ENCODE results near the gene TBC1D22A. TPM values are rescaled to one million over a fixed set of nuclear protein-coding genes. Genes with fewer than 3 reads are reported as not detected.

TBC1D22A gene
- total and polyA plus RNA-seq, 2 donors (not counting 3 experiments of a cell fraction or from before 2014, with no cell fraction given) = 26.1 to 32.4 TPM

GRCh38 chr22:46953968-46954765 is 191.7 kb downstream of the TBC1D22A start:
- Histone ChIP-seq H3K27ac (ENCODE audit: insufficient read depth, low read depth, low read length) (no peak overlapping the region), H3K9me1 (replicated peaks; ENCODE audit: control insufficient read depth, extremely low read depth, insufficient read depth, low read length) (no peaks in the 10 kb centered on the region), H3K9me3 (replicated peaks; ENCODE audit: control insufficient read depth, insufficient read depth, low read length) (no peaks in the 10 kb centered on the region), H3K36me3 (ENCODE audit: control insufficient read depth in 2 of 2, extremely low read depth in 1 of 2, insufficient read depth in 2 of 2, low read length in 2 of 2) (no peaks in the 10 kb centered on the region), H3K27me3 (ENCODE audit: control insufficient read depth in 2 of 2, insufficient read depth in 2 of 2, low read length in 2 of 2) (no peaks in the 10 kb centered on the region), H3K4me3 (replicated peaks in 1 of 3; ENCODE audit: insufficient read depth in 1 of 3, low read depth in 1 of 3, low read length in 3 of 3) (no peak overlapping the region), H3K4me2 (ENCODE audit: insufficient read depth, low read length) (no peak overlapping the region), H2AFZ (ENCODE audit: low read depth, low read length) (no peak overlapping the region), H3K9ac (replicated peaks; ENCODE audit: extremely low read depth, insufficient read depth, low read length) (no peak overlapping the region), H3K79me2 (ENCODE audit: control insufficient read depth, insufficient read depth, low read length) (no peaks in the 10 kb centered on the region), H4K20me1 (replicated peaks; ENCODE audit: control insufficient read depth, extremely low read depth, insufficient read depth, low read length) (no peaks in the 10 kb centered on the region), H3K4me1 (ENCODE audit: control insufficient read depth, extremely low read depth, insufficient read depth, low read length) (no peaks in the 10 kb centered on the region)
- no peak for DNase-seq (ENCODE audit: low read depth, low spot score)
- FAIRE-seq = peak; percentile 31
- dilution Hi-C loops (cut with MboI; ENCODE audit: extremely low pct_ligation_motif_present, low sequenced_read_pairs) (no loop called here), intact Hi-C loops (cut with micrococcal nuclease) (no loop called here)
- ChIA-PET POLR2A (no interaction called here), CTCF (interaction anchor here (1.4 to 2.7 kb wide), 2 partner anchors 11 to 58 kb away, joined by 3 to 8 read pairs; no protein-coding TSS in a partner anchor)
- no peak for TF ChIP-seq JUN (IDR thresholded peaks at IDR 0.05; ENCODE audit: borderline replicate concordance, insufficient read depth, insufficient read length, low read depth)
- TF ChIP-seq CTCF (IDR thresholded peaks at IDR 0.05; ENCODE audit: extremely low read depth in 1 of 2, insufficient read depth in 1 of 2, low read depth in 1 of 2, low read length in 2 of 2) = no peak
- TF ChIP-seq POLR2A (IDR thresholded peaks at IDR 0.05; ENCODE audit: low read depth, low read length) = no peak
- BruUV-seq (replicated peaks) = no TSS peak

- H3K27me3 ChIP-seq (ENCODE audit: control insufficient read depth in 2 of 2, insufficient read depth in 2 of 2, low read length in 2 of 2) = no peaks in the 10 kb centered on the region
- H3K9me1 ChIP-seq (replicated peaks; ENCODE audit: control insufficient read depth, extremely low read depth, insufficient read depth, low read length) = no peaks in the 10 kb centered on the region
- no peaks in the 10 kb centered on the region for H3K36me3 ChIP-seq (ENCODE audit: control insufficient read depth in 2 of 2, extremely low read depth in 1 of 2, insufficient read depth in 2 of 2, low read length in 2 of 2)
- FAIRE-seq (no peak), DNase-seq (ENCODE audit: low read depth, low spot score) (no peak)
- no TSS peak for BruUV-seq (replicated peaks)
- H2AFZ ChIP-seq (ENCODE audit: low read depth, low read length) = no peak overlapping the region
- no peaks in the 10 kb centered on the region for H3K79me2 ChIP-seq (ENCODE audit: control insufficient read depth, insufficient read depth, low read length)
- no peak for TF ChIP-seq MAX (IDR thresholded peaks at IDR 0.05; ENCODE audit: insufficient read depth, insufficient read length)
- no peaks in the 10 kb centered on the region for H4K20me1 ChIP-seq (replicated peaks; ENCODE audit: control insufficient read depth, extremely low read depth, insufficient read depth, low read length)
- ChIA-PET POLR2A (no interaction called here), CTCF (interaction anchor here (1.4 to 2.7 kb wide), 3 partner anchors 12 to 58 kb away, joined by 3 to 8 read pairs (median 6); no protein-coding TSS in a partner anchor)
- no peak overlapping the region for H3K9ac ChIP-seq (replicated peaks; ENCODE audit: extremely low read depth, insufficient read depth, low read length)
- H3K27ac ChIP-seq (ENCODE audit: insufficient read depth, low read depth, low read length) = no peak overlapping the region
- dilution Hi-C loops (cut with MboI; ENCODE audit: extremely low pct_ligation_motif_present, low sequenced_read_pairs) = no loop called here
- H3K4me3 ChIP-seq (replicated peaks in 1 of 3; ENCODE audit: insufficient read depth in 1 of 3, low read depth in 1 of 3, low read length in 3 of 3) = no peak overlapping the region
- intact Hi-C loops (cut with micrococcal nuclease) = no loop called here
- no peaks in the 10 kb centered on the region for H3K9me3 ChIP-seq (replicated peaks; ENCODE audit: control insufficient read depth, insufficient read depth, low read length)
- H3K4me2 ChIP-seq (ENCODE audit: insufficient read depth, low read length) = no peak overlapping the region
- H3K4me1 ChIP-seq (ENCODE audit: control insufficient read depth, extremely low read depth, insufficient read depth, low read length) = no peaks in the 10 kb centered on the region
These were observed 192.3 kb downstream of the TBC1D22A start for GRCh38 chr22:46954781-46955180.
